Neural cell (in vitro differentiated cells): Measurements from ENCODE around the gene COQ4. TPM values are rescaled to one million over a fixed set of nuclear protein-coding genes. Genes with fewer than 3 reads are reported as not detected.

Experiments used
- H2AFZ ChIP-seq: fragments of 200-600, 300-800 bp; sonication (generic), shearing (Covaris generic); 2 replicates; pipeline ENCODE4 v1.6.0; 2014; ENCODE audit warnings: low read depth, mild to moderate bottlenecking, antibody characterized with exemption, low read length, moderate library complexity
- H3F3A ChIP-seq: fragments of 200-600 bp; shearing (Covaris generic); 2 replicates; pipeline ENCODE4 v1.6.1; 2016; ENCODE audit warnings: mild to moderate bottlenecking, moderate library complexity, mixed read lengths, antibody characterized with exemption, low read length; ENCODE audit not compliant: insufficient read depth, poor library complexity, severe bottlenecking
- H3K27ac ChIP-seq: fragments of 200-600, 300-800 bp; sonication (generic), shearing (Covaris generic); 2 replicates; pipeline ENCODE4 v1.5.1; 2014; ENCODE audit warnings: mild to moderate bottlenecking, low read length, moderate library complexity
- H3K27me3 ChIP-seq: fragments of 300-800, 200-600 bp; sonication (generic), shearing (Covaris generic); 2 replicates; pipeline ENCODE4 v1.6.0; 2014; ENCODE audit warnings: mild to moderate bottlenecking, low read depth, low read length, moderate library complexity; ENCODE audit not compliant: insufficient read depth
- H3K36me3 ChIP-seq: fragments of 300-800, 200-600 bp; sonication (generic), shearing (Covaris generic); 2 replicates; pipeline ENCODE4 v1.5.1; 2014; ENCODE audit warnings: mild to moderate bottlenecking, antibody characterized with exemption, low read length, moderate library complexity; ENCODE audit not compliant: insufficient read depth
- H3K4me2 ChIP-seq: fragments of 300-800, 200-600 bp; sonication (generic), shearing (Covaris generic); 2 replicates; pipeline ENCODE4 v1.6.0; 2014; ENCODE audit warnings: mild to moderate bottlenecking, low read length
- H3K4me3 ChIP-seq: fragments of 300-800, 200-600 bp; sonication (generic), shearing (Covaris generic); 2 replicates; pipeline ENCODE4 v1.5.1; 2014; ENCODE audit warnings: mild to moderate bottlenecking, low read length, moderate library complexity
- H3K79me2 ChIP-seq: fragments of 200-600 bp; shearing (Covaris generic); replicated peaks from 2 replicates; pipeline ENCODE4 v1.6.0; 2014; ENCODE audit warnings: mild to moderate bottlenecking, low read length, moderate library complexity; ENCODE audit not compliant: insufficient read depth
- H3K9ac ChIP-seq: fragments of 300-800, 200-600 bp; sonication (generic), shearing (Covaris generic); 2 replicates; pipeline ENCODE4 v1.6.1; 2016; ENCODE audit warnings: mild to moderate bottlenecking, low read length, mixed read lengths
- H3K9me2 ChIP-seq: fragments of 200-600 bp; shearing (Covaris generic); 2 replicates; pipeline ENCODE4 v1.6.1; 2016; ENCODE audit warnings: mild to moderate bottlenecking, low read length, mixed read lengths; ENCODE audit not compliant: insufficient read depth
- H3K9me3 ChIP-seq: fragments of 200-600, 300-800 bp; sonication (generic), shearing (Covaris generic); 2 replicates; pipeline ENCODE4 v1.6.1; 2016; ENCODE audit warnings: mild to moderate bottlenecking, mixed run types, low read length, moderate library complexity, mixed read lengths
- H4K20me1 ChIP-seq: fragments of 200-600 bp; shearing (Covaris generic); 2 replicates; pipeline ENCODE4 v1.6.1; 2016; ENCODE audit warnings: mild to moderate bottlenecking, mixed run types; ENCODE audit not compliant: insufficient read depth
- EP300 ChIP-seq: fragments of 450-650 bp; conservative IDR thresholded peaks from 2 replicates; pipeline ENCODE4 v1.6.1; 2014; ENCODE audit warnings: antibody characterized with exemption, mild to moderate bottlenecking, moderate library complexity; ENCODE audit not compliant: poor library complexity, severe bottlenecking
- EZH2 ChIP-seq: fragments of 200-600, 300-800 bp; shearing (Covaris generic), sonication (generic); IDR thresholded peaks from 2 replicates; pipeline ENCODE4 v1.6.1; 2014; ENCODE audit warnings: antibody characterized with exemption, low read length, borderline replicate concordance, mild to moderate bottlenecking; ENCODE audit not compliant: insufficient read depth, poor library complexity, severe bottlenecking
- MXI1 ChIP-seq: fragments of 450-650 bp; conservative IDR thresholded peaks from 2 replicates; pipeline ENCODE4 v1.6.1; 2014; ENCODE audit warnings: antibody characterized with exemption, mild to moderate bottlenecking; ENCODE audit not compliant: poor library complexity, severe bottlenecking
- POLR2AphosphoS5 ChIP-seq: IDR thresholded peaks from 2 replicates; pipeline ENCODE4 v1.6.1; 2012
- RAD21 ChIP-seq: fragments of 450-650 bp; conservative IDR thresholded peaks from 2 replicates; pipeline ENCODE4 v1.6.1; 2014; ENCODE audit warnings: antibody characterized with exemption, mild to moderate bottlenecking, moderate library complexity
- SMC3 ChIP-seq: fragments of 450-650 bp; conservative IDR thresholded peaks from 2 replicates; pipeline ENCODE4 v1.6.1; 2014; ENCODE audit warnings: antibody characterized with exemption, mild to moderate bottlenecking, moderate library complexity; ENCODE audit not compliant: poor library complexity
- TAF1 ChIP-seq: IDR thresholded peaks from 2 replicates; pipeline ENCODE4 v1.6.1; 2012; ENCODE audit warnings: low read depth
- polyA plus RNA-seq: library from polyadenylated mRNA; depleted of rRNA; stranded (reverse); fragments of >200 nt; gene quantifications from 2 replicates; pipeline ENCODE4 v1.2.3, GENCODE V29; 2014
- TF ChIP-seq, protein P1 (sequence below): IDR thresholded peaks from 2 replicates; pipeline ENCODE4 v1.6.1; 2012; ENCODE audit warnings: borderline replicate concordance
- TF ChIP-seq, protein P2 (sequence below): fragments of 450-650 bp; IDR thresholded peaks from 2 replicates; pipeline ENCODE4 v1.5.1; 2014; ENCODE audit warnings: antibody characterized with exemption, mild to moderate bottlenecking, moderate library complexity; ENCODE audit not compliant: poor library complexity, severe bottlenecking

The COQ4 gene
- polyA plus RNA-seq, 1 donor from 2014 or later, result 108 TPM

DNA sequence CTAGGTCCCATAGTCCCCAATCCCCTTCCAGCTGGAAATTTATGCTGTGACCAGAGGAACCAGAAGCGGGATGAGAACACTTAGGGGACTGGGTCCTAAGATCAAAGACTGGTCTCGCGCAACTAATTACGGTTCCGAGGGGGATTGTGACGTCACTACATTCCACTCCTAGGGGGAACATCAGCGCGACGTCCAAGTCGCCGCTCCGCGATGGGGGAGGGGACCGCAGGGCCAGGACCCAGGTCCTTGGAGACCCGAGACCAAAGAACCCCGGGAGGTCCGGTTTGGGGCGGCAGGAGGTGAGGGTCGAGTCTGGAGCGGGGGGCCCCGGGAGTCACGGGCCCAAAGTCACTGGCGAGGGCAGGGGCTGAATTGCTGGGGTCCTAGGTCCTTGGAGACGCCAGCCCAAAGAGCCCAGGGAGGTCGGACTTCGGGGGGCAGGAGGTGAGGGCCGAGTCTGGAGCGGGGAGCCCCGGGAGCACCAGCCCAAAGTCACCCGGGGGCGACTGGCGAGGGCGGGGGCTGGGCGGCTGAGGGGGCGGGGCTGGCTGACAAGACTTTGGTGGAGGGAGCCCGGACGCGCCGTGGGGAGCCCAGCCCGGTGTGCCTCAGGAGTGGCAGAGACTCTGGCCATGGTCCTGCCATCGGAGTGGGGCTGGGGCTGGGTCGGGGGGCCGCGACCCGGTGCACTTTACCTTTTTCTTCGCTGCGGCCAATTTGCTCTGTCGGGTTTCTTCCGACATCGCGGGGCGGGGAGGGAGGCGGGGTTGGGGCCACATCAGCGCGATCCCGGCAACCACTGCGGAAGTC lies 47.2 kb upstream of the COQ4 start, which contains the start of gene GOLGA2:
GOLGA2 (minus strand) TSS at position 810 of the 810 bp plus-strand sequence; CDS start at position 779, 31 bp downstream.
- H3K4me3 ChIP-seq, result peak within 1 kb of the TSS; percentile 95
- no peaks in the 10 kb centered on the region for H3K9me3 ChIP-seq
- no peaks in the 10 kb centered on the region for H3K9me2 ChIP-seq
- peaks cover 15% of the 10 kb centered on the region for H3K79me2 ChIP-seq
- no peaks in the 10 kb centered on the region for H3F3A ChIP-seq
- H2AFZ ChIP-seq, result peak within 1 kb of the TSS; percentile 77
- TF ChIP-seq EZH2 (no peak), TAF1 (no peak), SMC3 (no peak), RAD21 (peak; percentile 3), EP300 (no peak), POLR2AphosphoS5 (peak; percentile 40)
- TF ChIP-seq, protein P1, sequence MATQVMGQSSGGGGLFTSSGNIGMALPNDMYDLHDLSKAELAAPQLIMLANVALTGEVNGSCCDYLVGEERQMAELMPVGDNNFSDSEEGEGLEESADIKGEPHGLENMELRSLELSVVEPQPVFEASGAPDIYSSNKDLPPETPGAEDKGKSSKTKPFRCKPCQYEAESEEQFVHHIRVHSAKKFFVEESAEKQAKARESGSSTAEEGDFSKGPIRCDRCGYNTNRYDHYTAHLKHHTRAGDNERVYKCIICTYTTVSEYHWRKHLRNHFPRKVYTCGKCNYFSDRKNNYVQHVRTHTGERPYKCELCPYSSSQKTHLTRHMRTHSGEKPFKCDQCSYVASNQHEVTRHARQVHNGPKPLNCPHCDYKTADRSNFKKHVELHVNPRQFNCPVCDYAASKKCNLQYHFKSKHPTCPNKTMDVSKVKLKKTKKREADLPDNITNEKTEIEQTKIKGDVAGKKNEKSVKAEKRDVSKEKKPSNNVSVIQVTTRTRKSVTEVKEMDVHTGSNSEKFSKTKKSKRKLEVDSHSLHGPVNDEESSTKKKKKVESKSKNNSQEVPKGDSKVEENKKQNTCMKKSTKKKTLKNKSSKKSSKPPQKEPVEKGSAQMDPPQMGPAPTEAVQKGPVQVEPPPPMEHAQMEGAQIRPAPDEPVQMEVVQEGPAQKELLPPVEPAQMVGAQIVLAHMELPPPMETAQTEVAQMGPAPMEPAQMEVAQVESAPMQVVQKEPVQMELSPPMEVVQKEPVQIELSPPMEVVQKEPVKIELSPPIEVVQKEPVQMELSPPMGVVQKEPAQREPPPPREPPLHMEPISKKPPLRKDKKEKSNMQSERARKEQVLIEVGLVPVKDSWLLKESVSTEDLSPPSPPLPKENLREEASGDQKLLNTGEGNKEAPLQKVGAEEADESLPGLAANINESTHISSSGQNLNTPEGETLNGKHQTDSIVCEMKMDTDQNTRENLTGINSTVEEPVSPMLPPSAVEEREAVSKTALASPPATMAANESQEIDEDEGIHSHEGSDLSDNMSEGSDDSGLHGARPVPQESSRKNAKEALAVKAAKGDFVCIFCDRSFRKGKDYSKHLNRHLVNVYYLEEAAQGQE, result no peak
- TF ChIP-seq, protein P2, sequence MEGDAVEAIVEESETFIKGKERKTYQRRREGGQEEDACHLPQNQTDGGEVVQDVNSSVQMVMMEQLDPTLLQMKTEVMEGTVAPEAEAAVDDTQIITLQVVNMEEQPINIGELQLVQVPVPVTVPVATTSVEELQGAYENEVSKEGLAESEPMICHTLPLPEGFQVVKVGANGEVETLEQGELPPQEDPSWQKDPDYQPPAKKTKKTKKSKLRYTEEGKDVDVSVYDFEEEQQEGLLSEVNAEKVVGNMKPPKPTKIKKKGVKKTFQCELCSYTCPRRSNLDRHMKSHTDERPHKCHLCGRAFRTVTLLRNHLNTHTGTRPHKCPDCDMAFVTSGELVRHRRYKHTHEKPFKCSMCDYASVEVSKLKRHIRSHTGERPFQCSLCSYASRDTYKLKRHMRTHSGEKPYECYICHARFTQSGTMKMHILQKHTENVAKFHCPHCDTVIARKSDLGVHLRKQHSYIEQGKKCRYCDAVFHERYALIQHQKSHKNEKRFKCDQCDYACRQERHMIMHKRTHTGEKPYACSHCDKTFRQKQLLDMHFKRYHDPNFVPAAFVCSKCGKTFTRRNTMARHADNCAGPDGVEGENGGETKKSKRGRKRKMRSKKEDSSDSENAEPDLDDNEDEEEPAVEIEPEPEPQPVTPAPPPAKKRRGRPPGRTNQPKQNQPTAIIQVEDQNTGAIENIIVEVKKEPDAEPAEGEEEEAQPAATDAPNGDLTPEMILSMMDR, result no peak
- no peaks in the 10 kb centered on the region for H4K20me1 ChIP-seq
- H3K4me2 ChIP-seq, result peak within 1 kb of the TSS; percentile 98
- H3K36me3 ChIP-seq, result no peaks in the 10 kb centered on the region
- H3K27me3 ChIP-seq, result no peaks in the 10 kb centered on the region
- peak within 1 kb of the TSS; percentile 92 for H3K9ac ChIP-seq
- H3K27ac ChIP-seq, result peak within 1 kb of the TSS; percentile 63

DNA sequence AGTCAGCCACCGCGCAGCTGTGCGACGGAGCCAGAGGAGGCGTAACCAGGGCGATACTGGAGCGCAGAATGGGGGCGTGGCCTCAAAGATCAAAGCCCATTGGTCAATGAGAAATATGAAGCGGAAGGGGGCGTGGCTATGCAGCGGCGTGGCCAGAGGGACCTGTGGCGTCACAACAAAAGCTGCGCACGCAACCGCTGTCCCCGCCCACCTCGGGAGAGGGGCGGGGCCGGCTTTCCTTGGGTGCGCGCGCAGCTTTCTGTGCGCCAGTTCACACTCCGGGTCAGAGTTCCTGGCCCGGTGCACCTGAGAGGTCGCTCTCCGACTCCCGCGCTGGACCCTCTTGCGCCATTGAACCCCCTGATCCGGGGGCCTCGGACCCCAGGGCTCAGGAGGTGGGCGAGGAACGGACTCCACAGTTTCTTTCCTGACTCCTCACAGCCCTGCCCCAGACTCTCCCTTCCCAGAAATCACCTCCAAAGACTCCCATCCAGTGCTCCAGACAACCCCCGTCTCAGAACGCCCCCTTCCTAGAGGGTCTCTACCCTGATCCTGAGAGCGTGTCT lies 46.5 kb upstream of the COQ4 start, which contains the start of gene SWI5:
SWI5 (plus strand) TSS at position 269 of the 566 bp plus-strand sequence.
- Histone ChIP-seq H3K27ac (peak within 1 kb of the TSS; percentile 63), H3K79me2 (peaks cover 15% of the 10 kb centered on the region)
- TF ChIP-seq MXI1 (no peak), EP300 (no peak), RAD21 (no peak), POLR2AphosphoS5 (peak; percentile 63), TAF1 (peak; percentile 51), SMC3 (no peak), EZH2 (no peak)
- TF ChIP-seq, protein P1, result no peak
- TF ChIP-seq, protein P2, result no peak

More for the DNA sequence above, 46.5 kb upstream of the COQ4 start, which contains the start of gene SWI5:
- H3K9me2 ChIP-seq, result no peaks in the 10 kb centered on the region
- no peaks in the 10 kb centered on the region for H3F3A ChIP-seq
- H3K4me2 ChIP-seq, result peak within 1 kb of the TSS; percentile 98
- peak within 1 kb of the TSS; percentile 95 for H3K4me3 ChIP-seq
- peak within 1 kb of the TSS; percentile 77 for H2AFZ ChIP-seq
- no peaks in the 10 kb centered on the region for H3K36me3 ChIP-seq
- no peaks in the 10 kb centered on the region for H3K27me3 ChIP-seq
- H4K20me1 ChIP-seq, result no peaks in the 10 kb centered on the region
- H3K9ac ChIP-seq, result peak within 1 kb of the TSS; percentile 92
- no peaks in the 10 kb centered on the region for H3K9me3 ChIP-seq
